Effector memory CD4-positive, alpha-beta T cell (primary cell): ENCODE data around the gene TMEM181.

ENCODE experiments used
- DNase-seq, 3 donors: peaks; one replicate each; pipeline ENCODE4 v3.0.0-alpha.2; 2020
- H3K27ac ChIP-seq: 2 replicates; pipeline ENCODE4 v1.7.0; 2013; ENCODE audit warnings: mild to moderate bottlenecking, low read length, moderate library complexity; ENCODE audit not compliant: insufficient read depth, poor library complexity, severe bottlenecking
- H3K27me3 ChIP-seq: replicated peaks from 2 replicates; pipeline ENCODE4 v1.7.0; 2013; ENCODE audit warnings: mild to moderate bottlenecking, low read length; ENCODE audit not compliant: insufficient read depth, control insufficient read depth, poor library complexity, severe bottlenecking
- H3K36me3 ChIP-seq: 2 replicates; pipeline ENCODE4 v1.7.0; 2013; ENCODE audit warnings: mild to moderate bottlenecking, low read length, moderate library complexity; ENCODE audit not compliant: control insufficient read depth, insufficient read depth
- H3K4me1 ChIP-seq: 2 replicates; pipeline ENCODE4 v1.7.0; 2013; ENCODE audit warnings: low read length, mild to moderate bottlenecking; ENCODE audit not compliant: control insufficient read depth, insufficient read depth, poor library complexity, severe bottlenecking
- H3K4me3 ChIP-seq: 2 replicates; pipeline ENCODE4 v1.7.0; 2013; ENCODE audit warnings: low read length, low read depth, mild to moderate bottlenecking; ENCODE audit not compliant: insufficient read depth, poor library complexity, severe bottlenecking
- H3K9me3 ChIP-seq: 2 replicates; pipeline ENCODE4 v1.7.0; 2013; ENCODE audit warnings: mild to moderate bottlenecking, low read length, moderate library complexity; ENCODE audit not compliant: control insufficient read depth

Gene TMEM181

GRCh38 chr6:158684745-158685324 is 124.9 kb downstream of the TMEM181 start:
- H3K4me1 ChIP-seq = peaks cover 39% of the 10 kb centered on the region
- no peak overlapping the region for H3K27ac ChIP-seq
- DNase-seq = no peak
- no peaks in the 10 kb centered on the region for H3K9me3 ChIP-seq
- H3K27me3 ChIP-seq = no peaks in the 10 kb centered on the region
- peaks cover 4% of the 10 kb centered on the region for H3K36me3 ChIP-seq
- no peak overlapping the region for H3K4me3 ChIP-seq
